ENCODE measurements around the gene RAI14.

Gene RAI14

DNA sequence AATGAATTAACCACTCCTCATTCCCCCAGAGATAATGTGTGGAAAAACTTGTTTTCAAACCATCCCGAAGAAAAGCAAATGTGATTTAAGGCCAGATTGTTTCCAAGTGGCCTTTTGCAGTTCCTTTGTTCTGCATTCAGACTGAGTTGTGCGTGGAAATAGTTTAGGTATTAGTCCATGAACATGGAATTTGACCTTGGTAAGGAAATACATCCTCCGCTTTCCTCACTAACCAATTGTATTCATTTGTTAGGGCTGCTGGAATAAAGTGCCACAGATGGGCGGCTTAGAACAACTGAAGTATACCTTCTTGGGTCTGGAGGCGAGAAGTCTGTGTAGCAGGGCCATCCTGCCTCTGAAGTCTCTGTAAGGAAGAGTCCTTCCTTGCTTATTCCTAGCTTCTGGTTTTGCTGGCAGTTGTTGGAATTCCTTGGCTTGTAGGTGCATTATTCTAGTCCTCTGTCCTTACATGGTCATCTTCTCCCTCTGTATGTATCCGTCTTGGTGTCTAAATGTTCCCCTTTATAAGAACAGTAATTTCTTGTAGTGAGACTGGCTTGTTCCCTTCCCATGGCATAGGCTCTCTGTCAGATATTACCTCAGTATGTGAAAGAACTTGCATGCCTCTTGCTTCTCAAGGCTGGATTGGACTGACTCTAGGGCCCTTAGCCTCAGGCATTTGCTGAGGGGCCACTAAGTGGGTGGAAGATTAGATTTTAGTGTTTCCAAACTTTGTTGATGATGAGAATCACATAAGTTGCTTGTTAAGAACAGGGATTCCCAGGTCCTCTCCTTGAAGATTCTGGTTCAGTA lies 53.9 kb downstream of the RAI14 start:
- no peak for TF ChIP-seq CTCF (IDR thresholded peaks at IDR 0.05; ENCODE audit: low read depth, low read length, missing control alignments)
- H3K4me3 ChIP-seq (replicated peaks; ENCODE audit: low read depth, low read length), result no peak overlapping the region
- peak; percentile 44 for DNase-seq (ENCODE audit: extremely low read depth, low read depth)

- H3K4me3 ChIP-seq (replicated peaks; ENCODE audit: low read depth, low read length), result no peak overlapping the region
- TF ChIP-seq CTCF (IDR thresholded peaks at IDR 0.05; ENCODE audit: low read depth, low read length, missing control alignments), result no peak
- DNase-seq (ENCODE audit: extremely low read depth, low read depth), result no peak
Observed at GRCh38 chr5:34712565-34712964, 56.4 kb downstream of the RAI14 start.

- DNase-seq (ENCODE audit: extremely low read depth, low read depth), result no peak
- no peak for TF ChIP-seq CTCF (IDR thresholded peaks at IDR 0.05; ENCODE audit: low read depth, low read length, missing control alignments)
- H3K4me3 ChIP-seq (replicated peaks; ENCODE audit: low read depth, low read length), result no peak overlapping the region
Observed at GRCh38 chr5:34715711-34716110, 59.6 kb downstream of the RAI14 start.

DNA sequence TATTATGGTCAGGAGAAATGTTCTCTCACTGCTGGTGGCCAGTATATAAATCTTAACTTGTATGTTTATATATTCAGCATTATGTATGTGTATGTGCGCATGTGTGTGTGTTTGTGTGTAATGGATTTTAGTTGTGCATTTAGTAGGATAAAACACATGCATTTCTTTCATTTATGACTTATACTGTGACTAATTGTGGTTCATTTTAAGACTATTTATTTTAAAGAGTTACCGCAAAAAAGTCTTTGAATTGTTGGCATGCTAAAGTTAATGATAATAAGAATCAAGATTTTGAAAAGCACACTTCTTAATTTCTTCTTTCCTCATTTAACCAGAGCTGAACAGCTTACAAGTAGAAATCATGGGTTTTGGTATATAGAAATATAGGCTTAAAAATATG lies 60.9 kb downstream of the RAI14 start:
- no peak for TF ChIP-seq CTCF (IDR thresholded peaks at IDR 0.05; ENCODE audit: low read depth, low read length, missing control alignments)
- H3K4me3 ChIP-seq (replicated peaks; ENCODE audit: low read depth, low read length), result no peak overlapping the region
- no peak for DNase-seq (ENCODE audit: extremely low read depth, low read depth)

GRCh38 chr5:34717426-34718327 lies 61.5 kb downstream of the RAI14 start:
- H3K4me3 ChIP-seq (replicated peaks; ENCODE audit: low read depth, low read length), result 0 out of 2 replicates have a peak overlapping the region, but pooled peaks have one; percentile 3
- TF ChIP-seq CTCF (IDR thresholded peaks at IDR 0.05; ENCODE audit: low read depth, low read length, missing control alignments), result no peak
- DNase-seq (ENCODE audit: extremely low read depth, low read depth), result peak; percentile 88

DNA sequence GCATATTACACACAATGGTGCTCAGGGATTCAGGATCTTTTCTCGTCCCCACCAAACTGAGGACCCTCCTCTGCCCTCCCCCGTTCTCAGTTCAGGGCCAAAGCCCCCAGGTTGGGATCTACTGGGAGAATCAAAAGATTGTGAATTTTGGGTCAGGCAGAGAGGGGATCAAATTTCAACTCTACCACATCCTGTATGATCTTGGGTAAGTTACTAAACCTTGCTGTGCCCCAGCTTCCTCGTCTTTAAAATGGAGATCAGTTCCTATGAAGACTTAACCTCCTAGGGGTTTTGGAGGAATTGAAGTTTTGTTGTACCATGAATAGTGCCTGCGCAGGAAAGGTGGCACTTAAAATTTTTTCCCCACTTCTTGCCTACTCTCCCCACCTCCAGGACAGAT lies 62.4 kb downstream of the RAI14 start:
- no peak for TF ChIP-seq CTCF (IDR thresholded peaks at IDR 0.05; ENCODE audit: low read depth, low read length, missing control alignments)
- no peak for DNase-seq (ENCODE audit: extremely low read depth, low read depth)
- no peak overlapping the region for H3K4me3 ChIP-seq (replicated peaks; ENCODE audit: low read depth, low read length)

Data from HFF-Myc (cell line).